ENCODE results near the gene MEP1A.

Gene MEP1A

DNA sequence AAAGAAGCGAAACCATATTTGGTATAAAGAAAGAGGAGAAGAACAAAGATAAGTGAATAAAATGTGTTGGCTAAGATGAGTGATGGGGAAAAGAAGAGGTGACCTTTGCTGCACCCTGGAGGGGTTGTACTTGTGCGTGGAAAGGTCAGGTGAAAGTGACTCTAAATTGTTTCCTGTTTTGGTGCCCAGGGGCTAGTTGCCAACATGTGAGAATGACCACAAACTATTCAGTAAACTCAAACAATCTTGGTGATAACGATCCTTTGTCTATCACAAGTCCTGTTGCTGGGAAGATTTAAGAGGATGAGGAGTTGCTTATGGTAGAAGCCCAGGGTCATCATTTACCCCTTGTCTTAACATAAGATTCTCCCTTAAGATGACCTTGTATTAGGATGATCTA, 70.6 kb downstream of the MEP1A start:
- Histone ChIP-seq H3K36me3 (replicated peaks; ENCODE audit: low read depth, low read length) (no peaks in the 10 kb centered on the region), H3K4me3 (ENCODE audit: low read length) (no peak overlapping the region), H3K4me2 (ENCODE audit: low read length) (no peak overlapping the region), H3K9me3 (ENCODE audit: insufficient read depth, low read length) (no peaks in the 10 kb centered on the region), H4K20me1 (ENCODE audit: insufficient read depth, low read length) (no peaks in the 10 kb centered on the region), H3K27me3 (ENCODE audit: low read depth, low read length) (peaks cover 25% of the 10 kb centered on the region), H2AFZ (ENCODE audit: low read depth, low read length) (no peak overlapping the region), H3K9ac (ENCODE audit: low read length) (no peak overlapping the region), H3K27ac (ENCODE audit: low read length) (no peak overlapping the region), H3K4me1 (ENCODE audit: low read length) (peaks cover 10% of the 10 kb centered on the region; the same call in 1 of the 2 replicates), H3K79me2 (ENCODE audit: low read length) (no peaks in the 10 kb centered on the region)
- TF ChIP-seq EZH2phosphoT487 (IDR thresholded peaks at IDR 0.05; ENCODE audit: low read depth) (no peak), CTCF (IDR thresholded peaks at IDR 0.05; ENCODE audit: low read depth, low read length) (no peak)

GRCh38 chr6:46865221-46865620, 72.0 kb downstream of the MEP1A start:
- Histone ChIP-seq H4K20me1 (ENCODE audit: insufficient read depth, low read length) (no peaks in the 10 kb centered on the region), H3K4me2 (ENCODE audit: low read length) (no peak overlapping the region), H2AFZ (ENCODE audit: low read depth, low read length) (no peak overlapping the region), H3K9me3 (ENCODE audit: insufficient read depth, low read length) (no peaks in the 10 kb centered on the region), H3K27ac (ENCODE audit: low read length) (no peak overlapping the region), H3K36me3 (replicated peaks; ENCODE audit: low read depth, low read length) (no peaks in the 10 kb centered on the region), H3K4me1 (ENCODE audit: low read length) (no peaks in the 10 kb centered on the region), H3K27me3 (ENCODE audit: low read depth, low read length) (peaks cover 25% of the 10 kb centered on the region), H3K9ac (ENCODE audit: low read length) (no peak overlapping the region), H3K79me2 (ENCODE audit: low read length) (no peaks in the 10 kb centered on the region), H3K4me3 (ENCODE audit: low read length) (no peak overlapping the region)
- TF ChIP-seq CTCF (IDR thresholded peaks at IDR 0.05; ENCODE audit: low read depth, low read length) (no peak), EZH2phosphoT487 (IDR thresholded peaks at IDR 0.05; ENCODE audit: low read depth) (no peak)

- peaks cover 16% of the 10 kb centered on the region for H3K27me3 ChIP-seq (ENCODE audit: low read depth, low read length)
- H3K9me3 ChIP-seq (ENCODE audit: insufficient read depth, low read length): no peaks in the 10 kb centered on the region
- H3K36me3 ChIP-seq (replicated peaks; ENCODE audit: low read depth, low read length): no peaks in the 10 kb centered on the region
- no peak overlapping the region for H3K27ac ChIP-seq (ENCODE audit: low read length)
- no peak overlapping the region for H3K9ac ChIP-seq (ENCODE audit: low read length)
- H3K79me2 ChIP-seq (ENCODE audit: low read length): no peaks in the 10 kb centered on the region
- H2AFZ ChIP-seq (ENCODE audit: low read depth, low read length): no peak overlapping the region
- no peak overlapping the region for H3K4me2 ChIP-seq (ENCODE audit: low read length)
- H4K20me1 ChIP-seq (ENCODE audit: insufficient read depth, low read length): no peaks in the 10 kb centered on the region
- H3K4me3 ChIP-seq (ENCODE audit: low read length): no peak overlapping the region
- no peaks in the 10 kb centered on the region for H3K4me1 ChIP-seq (ENCODE audit: low read length)
- TF ChIP-seq CTCF (IDR thresholded peaks at IDR 0.05; ENCODE audit: low read depth, low read length): no peak
Measured at GRCh38 chr6:46867411-46867810, 74.2 kb downstream of the MEP1A start.

GRCh38 chr6:46876126-46876525, 82.9 kb downstream of the MEP1A start:
- H3K4me1 ChIP-seq (ENCODE audit: low read length): no peaks in the 10 kb centered on the region
- TF ChIP-seq EZH2phosphoT487 (IDR thresholded peaks at IDR 0.05; ENCODE audit: low read depth): no peak
- no peak for TF ChIP-seq CTCF (IDR thresholded peaks at IDR 0.05; ENCODE audit: low read depth, low read length)
- no peak overlapping the region for H3K27ac ChIP-seq (ENCODE audit: low read length)
- no peak overlapping the region for H3K4me3 ChIP-seq (ENCODE audit: low read length)
- H3K9ac ChIP-seq (ENCODE audit: low read length): no peak overlapping the region
- no peaks in the 10 kb centered on the region for H3K9me3 ChIP-seq (ENCODE audit: insufficient read depth, low read length)
- no peaks in the 10 kb centered on the region for H3K36me3 ChIP-seq (replicated peaks; ENCODE audit: low read depth, low read length)
- H4K20me1 ChIP-seq (ENCODE audit: insufficient read depth, low read length): no peaks in the 10 kb centered on the region
- no peak overlapping the region for H2AFZ ChIP-seq (ENCODE audit: low read depth, low read length)
- H3K79me2 ChIP-seq (ENCODE audit: low read length): no peaks in the 10 kb centered on the region
- peaks cover 47% of the 10 kb centered on the region for H3K27me3 ChIP-seq (ENCODE audit: low read depth, low read length)
- H3K4me2 ChIP-seq (ENCODE audit: low read length): no peak overlapping the region

Data from OCI-LY3 (cell line).